PFSK-1 (cell line): Measurements from ENCODE around the gene TSKU.
A peak's percentile ranks its signal among the peaks of the same experiment; 100 is the strongest.

Experiments
- FOXP2 ChIP-seq: optimal IDR thresholded peaks from 2 replicates; pipeline ENCODE3; 2011; ENCODE audit warnings: borderline replicate concordance, control low read depth, inconsistent platforms; ENCODE audit not compliant: insufficient read depth; ENCODE audit errors: extremely low read length, extremely low read depth
- POLR2AphosphoS5 ChIP-seq: IDR thresholded peaks from 2 replicates; pipeline ENCODE4 v1.6.1; 2012; ENCODE audit warnings: low read depth, mild to moderate bottlenecking, control low read depth, low read length, moderate library complexity
- REST ChIP-seq, 2 experiments: IDR thresholded peaks; 2 replicates each; pipeline versions ENCODE4 v1.6.1 to v1.8.0; 2011 to 2012; ENCODE audit warnings: low read depth in 2 of 2, low read length in 2 of 2, control low read depth in 1 of 2, inconsistent platforms in 1 of 2, mild to moderate bottlenecking in 1 of 2, moderate library complexity in 1 of 2; ENCODE audit not compliant: insufficient read depth in 1 of 2
- SIN3A ChIP-seq: IDR thresholded peaks from 2 replicates; pipeline ENCODE4 v1.6.1; 2012; ENCODE audit warnings: mild to moderate bottlenecking, low read length, moderate library complexity, borderline replicate concordance; ENCODE audit not compliant: insufficient read depth
- TAF1 ChIP-seq: IDR thresholded peaks from 2 replicates; pipeline ENCODE4 v1.6.1; 2012; ENCODE audit warnings: low read length, control low read depth, borderline replicate concordance; ENCODE audit not compliant: insufficient read depth

TSKU gene

GRCh38 chr11:76799066-76799804 lies 16.1 kb downstream of the TSKU start:
- TF ChIP-seq REST (IDR thresholded peaks at IDR 0.05; ENCODE audit: insufficient read depth in 1 of 2, low read depth in 2 of 2, low read length in 2 of 2) (no peak), FOXP2 (peak; percentile 76)

DNA sequence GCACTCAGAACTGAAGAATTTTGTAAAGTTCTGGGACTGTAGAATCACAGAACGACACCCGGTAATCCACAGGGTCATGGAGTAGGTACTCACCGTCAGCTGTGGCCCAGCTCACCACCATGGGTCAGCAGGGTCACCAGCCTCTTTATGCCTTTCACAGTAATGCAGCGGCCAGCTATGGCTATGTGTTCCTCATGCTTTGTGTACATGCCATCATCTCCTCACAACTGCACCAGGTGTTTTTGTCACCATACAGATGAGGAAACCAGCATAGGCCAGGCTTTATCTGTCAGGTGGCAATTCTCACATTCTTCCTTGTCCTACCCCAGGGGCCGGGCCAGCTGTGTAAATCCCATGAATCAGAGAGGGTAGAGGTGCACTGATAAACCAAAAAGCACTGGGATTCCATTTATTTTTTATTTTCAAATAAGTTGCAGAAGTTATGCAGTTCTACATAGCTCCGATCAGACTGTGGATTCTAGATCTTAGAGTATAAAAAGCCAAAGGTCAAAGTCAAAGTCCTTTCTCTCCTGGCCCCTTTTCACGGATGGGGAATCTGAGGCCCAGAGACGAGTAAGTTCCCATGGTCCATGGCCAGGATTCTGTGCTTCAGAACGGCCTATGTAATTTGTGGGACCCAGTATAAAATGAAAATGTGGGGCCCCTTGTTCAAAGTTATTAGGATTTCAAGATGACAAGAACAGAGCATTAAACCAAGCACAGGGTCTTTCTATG lies 17.5 kb downstream of the TSKU start:
- TF ChIP-seq FOXP2 (no peak), POLR2AphosphoS5 (no peak), SIN3A (no peak), REST (IDR thresholded peaks at IDR 0.05; ENCODE audit: insufficient read depth in 1 of 2, low read depth in 2 of 2, low read length in 2 of 2) (no peak), TAF1 (no peak)

- TF ChIP-seq SIN3A (no peak), FOXP2 (no peak), TAF1 (no peak), REST (IDR thresholded peaks at IDR 0.05; ENCODE audit: insufficient read depth in 1 of 2, low read depth in 2 of 2, low read length in 2 of 2) (no peak), POLR2AphosphoS5 (no peak)
Measured at GRCh38 chr11:76801225-76801624, 18.1 kb downstream of the TSKU start.

GRCh38 chr11:76801736-76802135 lies 18.6 kb downstream of the TSKU start:
- TF ChIP-seq REST (IDR thresholded peaks at IDR 0.05; ENCODE audit: insufficient read depth in 1 of 2, low read depth in 2 of 2, low read length in 2 of 2) (no peak), SIN3A (no peak), POLR2AphosphoS5 (no peak), FOXP2 (no peak), TAF1 (no peak)

DNA sequence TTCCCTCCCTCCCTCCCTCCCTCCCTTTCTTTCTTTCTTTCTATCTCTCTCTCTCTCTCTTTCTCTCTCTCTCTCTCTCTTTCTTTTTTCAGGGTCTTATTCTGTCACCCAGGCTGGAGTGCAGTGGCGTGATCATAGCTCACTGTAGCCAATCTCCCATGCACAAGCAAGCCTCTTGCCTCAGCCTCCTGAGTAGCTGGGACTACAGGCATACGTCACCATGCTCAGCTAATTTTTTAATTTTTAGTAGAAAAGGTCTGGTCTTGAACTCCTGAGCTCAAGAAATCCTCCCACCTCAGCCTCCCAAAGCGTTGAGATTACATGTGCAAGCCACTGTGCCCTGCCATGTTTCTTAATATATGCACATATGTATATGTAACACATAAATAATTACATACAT lies 19.0 kb downstream of the TSKU start:
- no peak for TF ChIP-seq FOXP2
- no peak for TF ChIP-seq REST (IDR thresholded peaks at IDR 0.05; ENCODE audit: insufficient read depth in 1 of 2, low read depth in 2 of 2, low read length in 2 of 2)
- no peak for TF ChIP-seq TAF1
- no peak for TF ChIP-seq SIN3A
- no peak for TF ChIP-seq POLR2AphosphoS5
